Parathyroid adenoma (tissue), 2 donors: ENCODE results near the gene ADH1A.

Source experiments
- H2AFZ ChIP-seq: fragments of 300-600 bp; sonication (generic); one replicate; pipeline ENCODE4 v1.7.0; 2017; ENCODE audit warnings: antibody characterized with exemption, mild to moderate bottlenecking
- H3K27ac ChIP-seq: fragments of 300-600 bp; sonication (generic); one replicate; pipeline ENCODE4 v1.7.0; 2017
- H3K27me3 ChIP-seq: fragments of 300-600 bp; sonication (generic); one replicate; pipeline ENCODE4 v1.7.0; 2017; ENCODE audit warnings: low read length; ENCODE audit not compliant: control insufficient read depth, insufficient read depth
- H3K36me3 ChIP-seq: fragments of 300-600 bp; sonication (generic); one replicate; pipeline ENCODE4 v1.7.0; 2017; ENCODE audit warnings: low read length; ENCODE audit not compliant: control insufficient read depth, insufficient read depth
- H3K4me1 ChIP-seq: fragments of 300-600 bp; sonication (generic); one replicate; pipeline ENCODE4 v1.7.0; 2017; ENCODE audit warnings: control low read depth
- H3K4me2 ChIP-seq: fragments of 300-600 bp; sonication (generic); one replicate; pipeline ENCODE4 v1.7.0; 2017; ENCODE audit warnings: low read length
- H3K4me3 ChIP-seq: fragments of 300-600 bp; sonication (generic); one replicate; pipeline ENCODE4 v1.7.0; 2017; ENCODE audit warnings: low read depth, low read length
- H3K79me2 ChIP-seq: fragments of 300-600 bp; sonication (generic); one replicate; pipeline ENCODE4 v1.7.0; 2017; ENCODE audit warnings: control low read depth
- H3K9ac ChIP-seq: fragments of 300-600 bp; sonication (generic); one replicate; pipeline ENCODE4 v1.7.0; 2017; ENCODE audit warnings: mild to moderate bottlenecking
- H3K9me3 ChIP-seq: fragments of 300-600 bp; sonication (generic); one replicate; pipeline ENCODE4 v1.7.0; 2017; ENCODE audit warnings: low read length; ENCODE audit not compliant: control insufficient read depth
- TF ChIP-seq, protein P1 (sequence below): fragments of 300-600 bp; sonication (generic); IDR thresholded peaks from one replicate; pipeline ENCODE4 v1.7.0; 2017; ENCODE audit warnings: antibody characterized with exemption, mild to moderate bottlenecking
- donor health status: primary hyperparathyroidism.

The ADH1A gene

DNA sequence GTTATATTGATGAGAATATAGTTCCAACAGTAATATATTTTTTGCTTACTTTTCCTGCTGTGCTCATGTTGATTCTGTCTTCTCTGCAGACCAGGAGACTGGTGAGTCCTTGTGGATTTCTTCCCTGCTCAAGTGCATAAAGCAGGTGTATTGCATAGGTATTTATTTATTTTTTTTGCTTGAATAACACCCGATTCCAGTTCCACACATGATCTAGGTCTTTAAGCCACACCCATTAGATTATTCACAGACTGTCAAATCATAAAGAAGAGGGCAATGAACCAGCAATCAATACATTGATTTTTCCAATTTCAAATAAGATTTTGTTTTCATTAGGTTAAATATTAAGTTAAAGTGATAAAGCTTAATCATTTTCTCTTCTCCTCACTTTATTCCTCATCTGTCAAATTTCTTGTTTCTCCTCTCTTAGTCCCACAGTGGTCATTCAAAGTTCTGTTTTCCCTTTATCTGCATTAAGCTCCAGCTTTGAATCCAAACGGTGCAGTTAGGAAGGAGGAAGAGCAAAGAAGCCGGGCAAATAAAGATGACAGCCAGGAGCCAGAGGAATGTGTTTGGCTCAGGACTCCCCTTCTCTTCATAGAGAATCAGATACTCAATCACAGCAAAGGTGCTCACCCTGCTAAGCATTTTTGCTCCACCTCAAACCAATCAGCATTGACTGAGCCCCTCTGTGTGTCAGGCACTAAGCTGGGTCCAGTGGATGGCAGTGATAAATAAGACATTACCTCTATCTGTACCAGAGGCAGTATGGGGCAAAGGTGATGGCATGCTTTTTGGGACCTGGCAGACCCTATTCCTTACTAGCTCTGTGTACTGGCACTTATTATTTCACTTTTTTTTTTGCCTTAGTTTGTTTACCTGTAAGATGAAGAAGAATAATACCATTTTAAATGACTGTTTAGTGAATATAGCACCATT lies at the start of gene ADH1A:
ADH1A (minus strand) TSS at position 138 of the 939 bp plus-strand sequence; CDS start at position 67, 71 bp downstream.
- Histone ChIP-seq H3K9ac (no peak within 1 kb of the TSS), H2AFZ (no peak within 1 kb of the TSS)
- TF ChIP-seq, protein P1, sequence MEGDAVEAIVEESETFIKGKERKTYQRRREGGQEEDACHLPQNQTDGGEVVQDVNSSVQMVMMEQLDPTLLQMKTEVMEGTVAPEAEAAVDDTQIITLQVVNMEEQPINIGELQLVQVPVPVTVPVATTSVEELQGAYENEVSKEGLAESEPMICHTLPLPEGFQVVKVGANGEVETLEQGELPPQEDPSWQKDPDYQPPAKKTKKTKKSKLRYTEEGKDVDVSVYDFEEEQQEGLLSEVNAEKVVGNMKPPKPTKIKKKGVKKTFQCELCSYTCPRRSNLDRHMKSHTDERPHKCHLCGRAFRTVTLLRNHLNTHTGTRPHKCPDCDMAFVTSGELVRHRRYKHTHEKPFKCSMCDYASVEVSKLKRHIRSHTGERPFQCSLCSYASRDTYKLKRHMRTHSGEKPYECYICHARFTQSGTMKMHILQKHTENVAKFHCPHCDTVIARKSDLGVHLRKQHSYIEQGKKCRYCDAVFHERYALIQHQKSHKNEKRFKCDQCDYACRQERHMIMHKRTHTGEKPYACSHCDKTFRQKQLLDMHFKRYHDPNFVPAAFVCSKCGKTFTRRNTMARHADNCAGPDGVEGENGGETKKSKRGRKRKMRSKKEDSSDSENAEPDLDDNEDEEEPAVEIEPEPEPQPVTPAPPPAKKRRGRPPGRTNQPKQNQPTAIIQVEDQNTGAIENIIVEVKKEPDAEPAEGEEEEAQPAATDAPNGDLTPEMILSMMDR: no peak

GRCh38 chr4:99339172-99339571 lies 48.4 kb upstream of the ADH1A start:
- Histone ChIP-seq H3K27me3 (no peaks in the 10 kb centered on the region), H3K9me3 (no peaks in the 10 kb centered on the region), H3K79me2 (no peaks in the 10 kb centered on the region), H3K9ac (no peak overlapping the region), H2AFZ (no peak overlapping the region), H3K27ac (no peak overlapping the region), H3K4me2 (no peak overlapping the region), H3K4me1 (no peaks in the 10 kb centered on the region), H3K4me3 (no peak overlapping the region), H3K36me3 (no peaks in the 10 kb centered on the region)
- TF ChIP-seq, protein P1: no peak

More for the DNA sequence above, at the start of gene ADH1A:
- Histone ChIP-seq H3K4me1 (no peaks in the 10 kb centered on the region), H3K4me3 (no peak within 1 kb of the TSS), H3K79me2 (no peaks in the 10 kb centered on the region), H3K27ac (no peak within 1 kb of the TSS), H3K9me3 (no peaks in the 10 kb centered on the region), H3K36me3 (no peaks in the 10 kb centered on the region), H3K4me2 (no peak within 1 kb of the TSS), H3K27me3 (no peaks in the 10 kb centered on the region)

DNA sequence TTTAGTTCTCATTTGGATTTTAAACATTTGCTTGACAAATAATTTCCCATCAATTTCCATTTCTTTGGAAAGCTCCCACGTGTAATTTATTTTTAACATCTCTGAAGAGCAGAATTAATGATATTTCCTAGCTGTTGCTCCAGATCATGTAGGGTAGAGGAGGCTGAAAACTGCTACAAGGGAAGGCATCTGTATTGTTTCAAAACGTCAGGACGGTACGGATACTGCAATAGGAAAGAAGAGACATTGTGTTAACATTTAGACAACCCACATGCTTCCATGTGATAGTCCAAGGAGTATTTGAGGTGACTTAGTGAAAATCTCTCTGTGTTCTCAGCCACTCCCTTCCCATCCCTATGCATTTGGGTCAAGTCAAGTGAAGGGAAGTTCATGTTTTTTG lies 45.8 kb upstream of the ADH1A start:
- TF ChIP-seq, protein P1: no peak
- H3K4me3 ChIP-seq: no peak overlapping the region
- no peak overlapping the region for H2AFZ ChIP-seq
- no peaks in the 10 kb centered on the region for H3K9me3 ChIP-seq
- H3K79me2 ChIP-seq: no peaks in the 10 kb centered on the region
- no peaks in the 10 kb centered on the region for H3K4me1 ChIP-seq
- H3K27me3 ChIP-seq: no peaks in the 10 kb centered on the region
- no peak overlapping the region for H3K4me2 ChIP-seq
- no peaks in the 10 kb centered on the region for H3K36me3 ChIP-seq
- H3K27ac ChIP-seq: no peak overlapping the region
- no peak overlapping the region for H3K9ac ChIP-seq

DNA sequence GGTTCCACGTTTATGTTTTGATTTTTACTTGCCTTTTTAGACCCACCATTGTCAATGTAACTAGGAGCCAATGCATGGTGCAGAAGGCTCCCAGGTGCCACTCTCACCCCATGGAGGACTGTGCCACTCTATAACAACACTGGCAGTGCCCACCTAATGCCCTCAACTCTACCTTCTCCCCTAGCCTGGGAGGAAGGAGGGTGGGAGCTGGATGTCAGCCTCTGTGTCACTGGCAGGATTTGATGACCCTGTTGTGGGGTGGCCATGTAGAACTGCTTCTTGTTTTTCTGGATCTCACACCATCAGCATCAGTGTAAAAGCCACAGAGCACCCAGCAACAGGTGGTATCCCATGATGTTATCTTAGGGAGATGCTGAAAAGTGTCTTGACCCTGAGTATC lies 44.1 kb upstream of the ADH1A start:
- TF ChIP-seq, protein P1: no peak
- no peak overlapping the region for H3K4me3 ChIP-seq
- H2AFZ ChIP-seq: no peak overlapping the region
- no peaks in the 10 kb centered on the region for H3K79me2 ChIP-seq
- H3K9me3 ChIP-seq: no peaks in the 10 kb centered on the region
- H3K9ac ChIP-seq: no peak overlapping the region
- H3K4me2 ChIP-seq: no peak overlapping the region
- H3K27me3 ChIP-seq: no peaks in the 10 kb centered on the region
- no peak overlapping the region for H3K27ac ChIP-seq
- H3K36me3 ChIP-seq: no peaks in the 10 kb centered on the region
- no peaks in the 10 kb centered on the region for H3K4me1 ChIP-seq
